ENCODE measurements around the gene MAEA.

GRCh38 chr4:1331591-1332353 is 42.1 kb downstream of the MAEA start:
- no peak for TF ChIP-seq CTCF (IDR thresholded peaks at IDR 0.05; ENCODE audit: low read depth, low read length, missing input control)
- TF ChIP-seq GABPA (IDR thresholded peaks at IDR 0.05 in 1 of 2, conservative IDR thresholded peaks at IDR 0.05 in 1 of 2), result no peak
- no peak for TF ChIP-seq REST (IDR thresholded peaks at IDR 0.05)
- no peak for TF ChIP-seq RAD21 (IDR thresholded peaks at IDR 0.05)
- no peak for TF ChIP-seq MAX (IDR thresholded peaks at IDR 0.05)
- no peak for TF ChIP-seq SP1 (IDR thresholded peaks at IDR 0.05)
- TF ChIP-seq EGR1 (IDR thresholded peaks at IDR 0.05; ENCODE audit: low read depth in 2 of 2), result no peak

All from liver (tissue), 3 donors.